ENCODE data around the gene COL1A1.

COL1A1 gene

GRCh38 chr17:50186661-50187393, 14.6 kb downstream of the COL1A1 start:
- no peak for DNase-seq (ENCODE audit: low spot score)

GRCh38 chr17:50185631-50186471, 15.6 kb downstream of the COL1A1 start:
- no peak for DNase-seq (ENCODE audit: low spot score)

- DNase-seq (ENCODE audit: low spot score), result no peak
Observed at GRCh38 chr17:50184611-50185398, 16.6 kb downstream of the COL1A1 start.

GRCh38 chr17:50184064-50184463, 17.4 kb downstream of the COL1A1 start:
- no peak for DNase-seq (ENCODE audit: low spot score)

GRCh38 chr17:50183421-50183994, 17.9 kb downstream of the COL1A1 start:
- DNase-seq (ENCODE audit: low spot score), result no peak

- no peak for DNase-seq (ENCODE audit: low spot score)
Observed at GRCh38 chr17:50182783-50183420, 18.5 kb downstream of the COL1A1 start.

- no peak for DNase-seq (ENCODE audit: low spot score)
Observed at GRCh38 chr17:50181591-50182560, 19.6 kb downstream of the COL1A1 start.

GRCh38 chr17:50181144-50181543, 20.3 kb downstream of the COL1A1 start:
- no peak for DNase-seq (ENCODE audit: low spot score)

GRCh38 chr17:50180620-50181019, 20.8 kb downstream of the COL1A1 start:
- DNase-seq (ENCODE audit: low spot score), result no peak

GRCh38 chr17:50180111-50180510, 21.3 kb downstream of the COL1A1 start:
- DNase-seq (ENCODE audit: low spot score), result no peak

GRCh38 chr17:50177983-50178834, 23.2 kb downstream of the COL1A1 start:
- DNase-seq (ENCODE audit: low spot score), result peak; percentile 88

GRCh38 chr17:50177476-50177875, 24.0 kb downstream of the COL1A1 start:
- no peak for DNase-seq (ENCODE audit: low spot score)

GRCh38 chr17:50176559-50177357, 24.7 kb downstream of the COL1A1 start:
- DNase-seq (ENCODE audit: low spot score), result no peak

- DNase-seq (ENCODE audit: low spot score), result no peak
Observed at GRCh38 chr17:50175035-50175807, 26.2 kb downstream of the COL1A1 start.

- no peak for DNase-seq (ENCODE audit: low spot score)
Observed at GRCh38 chr17:50174444-50174843, 27.0 kb downstream of the COL1A1 start.

- peak; percentile 88 for DNase-seq (ENCODE audit: low spot score)
Observed at GRCh38 chr17:50173335-50173941, 28.0 kb downstream of the COL1A1 start.

GRCh38 chr17:50172936-50173334, 28.5 kb downstream of the COL1A1 start:
- no peak for DNase-seq (ENCODE audit: low spot score)

All from AG08396 (cell line).